SH-SY5Y (cell line): ENCODE measurements around the gene MED27.

Experiments
- GATA2 ChIP-seq: IDR thresholded peaks from 2 replicates; pipeline ENCODE4 v1.6.1; 2011; ENCODE audit warnings: mild to moderate bottlenecking, low read depth, low read length
- GATA3 ChIP-seq: IDR thresholded peaks from 2 replicates; pipeline ENCODE4 v1.6.1; 2011; ENCODE audit warnings: low read depth, mild to moderate bottlenecking, low read length, moderate library complexity

GRCh38 chr9:132011896-132012295 is 67.8 kb downstream of the MED27 start:
- TF ChIP-seq GATA2 = no peak
- TF ChIP-seq GATA3 = no peak
